Lung (tissue), 12 donors: Measurements from ENCODE around the gene CEP192. TPM values are rescaled to one million over a fixed set of nuclear protein-coding genes. Genes with fewer than 3 reads are reported as not detected.

ENCODE experiments used
- ATAC-seq: fragments of 200-7000 bp; cut with Tn5 transposase; one replicate; pipeline ENCODE4 v1.9.1; 2020; ENCODE audit warnings: moderate number of reproducible peaks; ENCODE audit not compliant: insufficient read depth, low FRiP score
- DNase-seq, 3 donors: peaks; one replicate each; pipeline ENCODE4 v3.0.0-alpha.2; 2013 to 2017
- H3K27ac ChIP-seq, 2 donors: one replicate each; pipeline ENCODE4 v1.5.1; 2013; ENCODE audit warnings: mild to moderate bottlenecking in 2 of 2, moderate library complexity in 2 of 2, control low read depth in 1 of 2, inconsistent platforms in 1 of 2, low read depth in 1 of 2, low read length in 1 of 2
- H3K27me3 ChIP-seq, 3 donors: one replicate each; pipeline ENCODE4 v1.5.1; 2013; ENCODE audit warnings: low read length in 2 of 3; ENCODE audit not compliant: control insufficient read depth in 3 of 3, insufficient read depth in 3 of 3
- H3K36me3 ChIP-seq, 4 donors: one replicate each; pipeline ENCODE4 v1.5.1; 2013; ENCODE audit warnings: low read length in 4 of 4, mild to moderate bottlenecking in 1 of 4, moderate library complexity in 1 of 4; ENCODE audit not compliant: control insufficient read depth in 4 of 4, insufficient read depth in 4 of 4
- H3K4me1 ChIP-seq, 5 donors: one replicate each; pipeline ENCODE4 v1.5.1; 2013; ENCODE audit warnings: low read length in 5 of 5, mild to moderate bottlenecking in 2 of 5, moderate library complexity in 1 of 5; ENCODE audit not compliant: control insufficient read depth in 5 of 5, insufficient read depth in 5 of 5
- H3K4me3 ChIP-seq: one replicate; pipeline ENCODE4 v1.5.1; 2013; ENCODE audit warnings: mild to moderate bottlenecking, control low read depth, moderate library complexity
- H3K9ac ChIP-seq, 2 donors: one replicate each; pipeline ENCODE4 v1.5.1; 2013; ENCODE audit warnings: low read length in 2 of 2, control low read depth in 1 of 2; ENCODE audit not compliant: insufficient read depth in 1 of 2
- H3K9me3 ChIP-seq, 4 donors: one replicate each; pipeline ENCODE4 v1.5.1; 2013; ENCODE audit warnings: low read length in 3 of 4, mild to moderate bottlenecking in 1 of 4, moderate library complexity in 1 of 4; ENCODE audit not compliant: control insufficient read depth in 4 of 4, insufficient read depth in 3 of 4
- CTCF ChIP-seq: IDR thresholded peaks from 2 replicates; pipeline ENCODE4 v1.5.1; 2012; ENCODE audit warnings: mild to moderate bottlenecking; ENCODE audit errors: control extremely low read depth, extremely low read depth
- WGBS, 2 donors: extraction: QIAGEN DNeasy Blood & Tissue Kit; methylation state at CpG; one replicate each; pipeline ENCODE4 v1.1.7; 2013; 5-methylcytosine and 5-hydroxymethylcytosine counted together
- polyA plus RNA-seq, 2 donors: library from polyadenylated mRNA; stranded (reverse); fragments of 200-250 nt; gene quantifications; one replicate each; pipeline ENCODE4 v1.2.1, GENCODE V29; 2013
- total RNA-seq, 2 donors: library from RNA; depleted of rRNA in 1 of 2; stranded (reverse); fragments of >200 nt in 1 of 2; gene quantifications; one replicate each; pipeline ENCODE4 v1.2.1, GENCODE V29; 2014 to 2021
- donor health status: control.
- donor health status: control.
- donor health status: Bipolar disorder and iron deficiency.
- donor health status: healthy.
- donor health status: DM: yes; HTN: yes; CAD: no.

The CEP192 gene
- total and polyA plus RNA-seq, 4 donors, result 8.0 to 43.0 (median 16.6) TPM

- Histone ChIP-seq H3K27me3 (no peaks in the 10 kb centered on the region), H3K9me3 (peaks cover 0 to 3% (median 0%) of the 10 kb centered on the region in 4 donors), H3K36me3 (peaks cover 20 to 34% (median 30%) of the 10 kb centered on the region in 4 donors), H3K9ac (no peak overlapping the region), H3K27ac (no peak overlapping the region), H3K4me3 (no peak overlapping the region), H3K4me1 (no peaks in the 10 kb centered on the region)
- no peak for TF ChIP-seq CTCF
- no peak for ATAC-seq
- 93 to 100% methylated on average over 2 of the region's 2 CpGs for WGBS, 2 donors
- no peak for DNase-seq
Observed at GRCh38 chr18:13054336-13054735, 63.2 kb downstream of the CEP192 start.

- no peak for ATAC-seq
- WGBS, 2 donors, result 96% methylated on average over 4 of the region's 4 CpGs
- peaks cover 0 to 5% (median 0%) of the 10 kb centered on the region in 5 donors for H3K4me1 ChIP-seq
- no peak overlapping the region for H3K4me3 ChIP-seq
- no peak overlapping the region for H3K9ac ChIP-seq
- H3K27me3 ChIP-seq, result no peaks in the 10 kb centered on the region
- no peak overlapping the region for H3K27ac ChIP-seq
- peaks cover 0 to 28% (median 21%) of the 10 kb centered on the region in 4 donors for H3K36me3 ChIP-seq
- H3K9me3 ChIP-seq, result no peaks in the 10 kb centered on the region
- no peak for TF ChIP-seq CTCF
- no peak for DNase-seq
Observed at GRCh38 chr18:13061630-13062189, 70.5 kb downstream of the CEP192 start.

GRCh38 chr18:13067124-13067523, 76.0 kb downstream of the CEP192 start:
- no peak for DNase-seq
- WGBS, 2 donors, result 22 to 48% methylated on average over 4 of the region's 4 CpGs

More at GRCh38 chr18:13067124-13067523, 76.0 kb downstream of the CEP192 start:
- no peak for ATAC-seq
- no peak overlapping the region for H3K9ac ChIP-seq
- peaks cover 16 to 30% (median 29%) of the 10 kb centered on the region in 4 donors for H3K36me3 ChIP-seq
- peaks cover 0 to 5% (median 0%) of the 10 kb centered on the region in 5 donors for H3K4me1 ChIP-seq
- no peak for TF ChIP-seq CTCF
- H3K9me3 ChIP-seq, result no peaks in the 10 kb centered on the region
- H3K27ac ChIP-seq, result no peak overlapping the region
- H3K4me3 ChIP-seq, result no peak overlapping the region
- no peaks in the 10 kb centered on the region for H3K27me3 ChIP-seq
